GM04504 (cell line): Measurements from ENCODE around the gene FASTK.

Source experiments
- DNase-seq: peaks from one replicate; pipeline ENCODE4 v3.0.0-alpha.2; 2012; ENCODE audit warnings: low read depth

Gene FASTK

GRCh38 chr7:151095828-151096475 is 15.3 kb upstream of the FASTK start:
- DNase-seq, result no peak

DNA sequence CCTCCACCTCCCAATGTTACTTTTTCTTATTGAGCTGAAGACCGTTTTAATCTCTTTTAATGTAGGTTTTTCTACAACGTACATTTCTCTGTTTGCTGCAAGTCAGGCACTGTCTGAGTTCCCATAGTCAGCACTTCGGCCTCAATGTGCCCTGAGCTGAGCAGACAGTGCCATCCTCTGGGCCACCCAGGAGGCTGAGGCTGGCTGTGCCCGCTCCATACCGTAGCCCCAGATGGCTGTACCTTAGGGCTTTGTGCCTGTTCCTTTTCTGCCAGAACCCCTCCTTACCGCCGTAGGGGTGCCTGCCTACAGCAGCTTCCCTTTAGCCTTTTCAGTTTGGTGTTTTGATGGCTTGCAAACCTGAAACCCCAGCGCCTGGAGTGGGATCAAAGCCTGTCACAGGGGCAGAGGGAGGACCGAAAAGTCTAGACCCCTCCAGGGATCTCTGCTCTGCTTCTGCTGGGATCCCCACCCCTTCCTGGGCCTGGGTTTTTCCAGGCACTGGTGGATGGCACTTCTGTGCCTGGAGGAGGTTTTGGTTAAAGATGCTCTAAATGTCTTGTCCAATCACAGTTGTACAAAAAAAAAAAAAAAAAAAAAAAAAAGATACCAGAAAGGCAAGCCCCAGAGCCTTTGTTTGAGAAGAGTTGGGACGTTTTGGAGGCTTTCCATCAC is 14.7 kb upstream of the FASTK start:
- DNase-seq, result no peak

DNA sequence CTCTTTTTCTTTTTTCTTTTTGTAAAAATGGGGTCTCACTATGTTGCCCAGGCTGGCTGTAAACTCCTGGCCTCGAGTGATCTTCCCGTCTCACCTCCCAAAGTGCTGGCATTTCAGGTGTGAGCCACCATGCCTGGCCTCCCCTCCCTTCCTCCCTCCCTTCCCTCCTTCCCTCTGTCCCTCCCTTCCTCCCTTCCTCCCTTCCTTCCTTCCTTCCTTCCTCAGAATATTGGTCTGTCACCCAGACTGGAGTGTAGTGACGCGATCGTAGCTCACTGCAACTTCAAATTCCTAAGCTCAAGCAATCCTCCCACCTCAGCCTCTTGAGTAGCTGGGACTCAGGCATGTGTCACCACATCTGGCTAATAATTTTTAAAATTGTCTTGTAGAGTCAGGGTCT is 14.1 kb upstream of the FASTK start:
- no peak for DNase-seq

GRCh38 chr7:151093748-151094147 is 13.1 kb upstream of the FASTK start:
- no peak for DNase-seq

- no peak for DNase-seq
Observed at GRCh38 chr7:151091988-151092387, 11.4 kb upstream of the FASTK start.

GRCh38 chr7:151091431-151091830 is 10.8 kb upstream of the FASTK start:
- no peak for DNase-seq

DNA sequence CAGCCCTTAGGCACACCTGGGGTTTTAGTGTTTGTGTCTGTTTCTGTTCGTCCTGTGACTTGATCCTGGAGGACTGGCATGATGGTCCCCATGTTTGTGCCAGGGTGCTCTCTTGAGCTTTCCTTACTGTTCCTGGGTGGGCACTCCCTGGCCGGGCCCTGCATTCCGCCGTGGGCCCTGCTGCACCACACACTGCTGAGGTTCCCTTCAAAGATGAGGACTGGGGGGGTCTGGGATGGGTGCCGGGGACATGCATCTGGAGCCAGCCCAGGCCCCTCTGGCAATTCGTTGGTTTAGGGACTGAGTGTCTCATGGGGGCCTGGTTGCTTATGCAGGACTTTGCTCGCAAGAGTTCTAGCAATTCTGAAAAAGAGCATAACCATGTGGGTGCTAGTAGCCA is 10.4 kb upstream of the FASTK start:
- DNase-seq, result no peak

DNA sequence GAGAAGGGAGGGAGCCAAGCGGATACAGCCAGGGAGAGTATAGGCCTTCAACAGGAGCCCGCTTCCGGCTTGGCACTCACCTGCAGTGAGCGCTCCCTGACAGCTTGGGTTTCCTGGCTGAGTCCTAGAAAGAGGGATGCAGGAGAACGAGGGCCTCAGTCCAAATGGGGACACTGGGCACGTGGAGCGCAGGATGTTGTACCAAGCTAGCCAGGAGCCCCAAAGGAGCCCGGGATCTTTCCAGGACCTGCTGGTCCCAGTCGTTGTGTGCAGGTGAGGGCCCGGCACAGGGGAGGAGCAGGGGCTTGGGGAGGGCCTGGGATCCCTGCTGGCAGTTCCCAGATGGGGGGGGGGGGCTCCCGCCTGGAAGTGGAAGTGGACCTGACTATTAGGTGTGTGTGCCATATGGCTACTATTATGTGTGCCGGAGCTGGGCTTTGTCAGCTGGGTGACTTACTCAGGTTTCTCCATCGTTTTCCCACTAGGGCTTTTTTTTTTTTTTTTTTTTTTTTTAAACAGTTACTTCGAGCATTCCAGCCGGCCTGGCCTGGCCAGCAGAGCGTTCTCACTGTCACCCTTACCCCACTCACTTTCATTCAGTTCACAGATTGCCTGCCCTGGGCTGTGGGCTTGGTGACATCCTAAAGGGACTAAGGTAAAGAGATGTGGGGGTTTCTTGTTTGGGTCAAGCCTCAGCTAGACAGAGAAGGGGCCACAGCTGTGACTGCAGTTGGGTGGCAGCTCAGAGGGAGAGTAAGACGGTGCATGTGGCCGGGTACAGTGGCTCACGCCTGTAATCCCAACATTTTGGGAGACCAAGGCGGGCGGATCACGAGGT is 9.5 kb upstream of the FASTK start:
- no peak for DNase-seq

DNA sequence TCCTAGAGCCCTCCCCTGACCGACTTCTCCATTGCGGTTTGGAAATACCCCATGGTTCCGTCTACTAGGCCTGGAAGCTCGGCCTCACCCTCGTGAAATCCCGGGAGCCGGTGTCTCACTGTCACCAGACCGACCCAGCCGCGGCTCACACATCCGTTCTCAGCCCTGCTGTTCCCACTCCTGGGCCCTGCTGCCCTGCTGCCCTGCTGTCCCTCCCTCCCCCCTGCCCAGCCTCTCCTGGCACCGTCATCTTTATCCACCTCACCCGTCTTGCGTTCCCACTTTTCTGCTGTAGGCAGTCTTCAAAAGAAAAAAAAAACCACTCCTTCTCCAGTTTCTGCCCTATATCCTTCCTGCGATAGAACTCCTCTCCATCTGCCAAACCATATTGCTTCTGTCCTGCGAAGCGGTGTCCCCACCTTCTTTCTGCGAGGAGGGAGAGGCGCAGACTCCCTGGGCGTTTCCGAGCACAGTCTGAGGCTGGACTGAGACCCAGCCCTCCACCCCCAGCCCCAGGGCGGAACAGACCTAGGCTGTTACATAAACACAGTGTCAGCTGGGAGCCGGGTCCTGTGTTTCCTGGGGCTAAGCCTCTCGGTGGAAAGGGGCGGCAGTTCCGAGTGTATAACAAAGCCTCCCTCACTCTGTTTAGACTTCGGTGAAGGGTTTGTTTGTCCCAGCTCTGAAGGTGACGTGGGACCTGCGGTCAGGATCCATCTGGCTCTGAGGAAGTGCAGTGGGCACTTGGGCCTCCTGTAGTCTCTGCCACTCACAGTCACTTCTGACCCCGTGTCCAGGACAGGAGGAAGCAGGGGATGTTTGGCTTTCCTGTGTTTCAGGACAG is 8.5 kb upstream of the FASTK start:
- no peak for DNase-seq

- DNase-seq, result no peak
Observed at GRCh38 chr7:151088019-151088855, 7.6 kb upstream of the FASTK start.

DNA sequence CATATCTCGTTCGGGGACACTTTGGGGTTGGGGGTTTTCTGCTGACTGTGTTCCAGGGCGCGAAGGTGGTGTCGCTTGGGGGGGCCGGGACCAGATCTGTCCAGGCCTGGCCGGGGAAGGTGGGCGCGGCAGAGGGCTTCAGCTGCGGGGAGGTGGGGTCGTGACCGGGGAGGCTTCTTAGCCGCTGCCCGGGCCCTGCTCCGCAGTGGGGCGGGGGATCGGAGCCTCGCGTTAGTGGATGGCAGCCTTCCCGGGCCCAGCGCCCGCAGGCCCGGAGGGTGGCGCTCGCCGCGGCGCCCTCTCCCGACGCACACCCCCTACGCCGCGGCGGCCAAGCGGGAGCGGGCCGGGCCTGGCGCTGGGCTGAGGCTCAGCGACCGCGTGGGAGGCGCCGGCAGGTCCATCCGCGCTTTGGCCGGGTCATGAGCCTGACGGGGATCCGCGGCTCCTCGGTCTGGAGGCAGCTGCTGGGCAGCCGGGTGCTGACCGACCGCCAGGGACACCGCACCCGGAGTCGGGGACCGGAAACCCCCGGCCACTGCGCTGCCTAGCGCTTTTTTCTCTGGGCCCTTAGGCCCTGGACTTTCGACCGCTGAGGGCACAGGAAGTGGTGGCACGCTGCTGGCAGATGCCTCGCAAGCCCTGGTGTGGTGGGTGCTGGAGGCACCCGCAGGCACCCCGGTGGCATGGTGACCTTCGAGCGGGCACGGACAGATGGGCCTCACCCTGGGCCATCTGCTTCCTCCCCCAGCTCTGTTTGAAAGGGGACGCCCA is 6.8 kb upstream of the FASTK start:
- DNase-seq, result no peak

- DNase-seq, result no peak
Observed at GRCh38 chr7:151086802-151087244, 6.2 kb upstream of the FASTK start.

- no peak for DNase-seq
Observed at GRCh38 chr7:151085691-151086620, 5.3 kb upstream of the FASTK start, which contains the start of gene AGAP3. Gene AGAP3, plus strand, starts transcription at chr7:151086475. Its CDS starts 267 bp downstream, at chr7:151086742.

GRCh38 chr7:151085329-151085690 is 4.7 kb upstream of the FASTK start:
- no peak for DNase-seq

GRCh38 chr7:151083824-151084160 is 3.2 kb upstream of the FASTK start:
- DNase-seq, result no peak

GRCh38 chr7:151083071-151083823 is 2.6 kb upstream of the FASTK start, which contains the start of gene TMUB1:
Gene TMUB1, minus strand, starts transcription at chr7:151083493. Its CDS starts 930 bp downstream, at chr7:151082563.
- DNase-seq, result no peak

DNA sequence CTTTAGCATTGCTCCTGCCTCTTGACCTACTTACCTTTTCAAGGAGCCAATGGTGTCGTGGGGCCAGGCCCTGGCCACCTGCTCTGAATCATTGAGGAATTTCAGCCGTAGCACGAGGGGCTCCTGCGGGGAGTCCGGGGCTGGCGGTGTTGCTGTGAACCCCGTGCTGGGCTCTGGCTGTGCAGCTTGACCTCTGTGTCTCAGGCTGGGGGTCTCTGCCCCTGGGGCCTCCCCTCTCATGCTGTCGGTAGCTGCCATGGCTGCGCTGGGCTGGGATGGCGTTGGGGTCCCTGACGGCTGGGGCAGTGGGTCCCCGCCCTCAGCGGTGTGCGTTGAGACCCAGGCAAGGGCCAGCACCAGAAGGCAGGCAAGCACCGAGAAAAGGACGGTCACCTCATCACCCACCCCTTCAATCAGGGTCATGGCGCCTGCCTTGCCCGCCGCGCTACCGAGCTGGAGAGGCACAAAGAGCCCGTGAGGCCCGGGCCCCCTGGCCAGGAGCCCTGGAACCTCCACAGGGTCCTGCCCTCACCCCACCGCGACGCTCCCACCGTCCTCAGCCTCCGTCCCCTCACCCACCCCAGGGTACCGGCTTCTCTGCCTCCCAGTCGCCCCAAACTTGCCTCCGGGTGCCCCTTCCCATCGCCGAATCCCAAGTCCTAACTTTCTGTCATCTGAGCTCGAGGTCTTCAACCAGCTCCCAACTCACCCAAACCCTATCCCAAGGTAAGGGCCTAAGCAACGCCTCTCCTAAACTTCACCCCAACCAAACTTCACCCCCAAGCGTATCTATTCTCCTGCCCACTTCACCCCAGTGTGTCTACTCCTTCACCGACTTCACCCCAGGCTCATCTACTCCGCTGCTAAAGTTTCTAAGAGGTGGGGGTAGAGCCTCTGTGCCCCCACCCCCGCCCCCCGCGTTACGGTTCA is 1.8 kb upstream of the FASTK start:
- DNase-seq, result no peak
